ENCODE measurements around the gene TRIM67.

GRCh38 chr1:231218078-231218477 is 56.2 kb downstream of the TRIM67 start:
- TF ChIP-seq CTCF (IDR thresholded peaks at IDR 0.05; ENCODE audit: poor library complexity, severe bottlenecking) = no peak
- no peak for TF ChIP-seq REST (IDR thresholded peaks at IDR 0.05; ENCODE audit: borderline replicate concordance)
- TF ChIP-seq MXI1 (conservative IDR thresholded peaks at IDR 0.05; ENCODE audit: poor library complexity, severe bottlenecking) = no peak

All from neural cell (in vitro differentiated cells).